ENCODE results near the gene LRP6.

Gene LRP6

DNA sequence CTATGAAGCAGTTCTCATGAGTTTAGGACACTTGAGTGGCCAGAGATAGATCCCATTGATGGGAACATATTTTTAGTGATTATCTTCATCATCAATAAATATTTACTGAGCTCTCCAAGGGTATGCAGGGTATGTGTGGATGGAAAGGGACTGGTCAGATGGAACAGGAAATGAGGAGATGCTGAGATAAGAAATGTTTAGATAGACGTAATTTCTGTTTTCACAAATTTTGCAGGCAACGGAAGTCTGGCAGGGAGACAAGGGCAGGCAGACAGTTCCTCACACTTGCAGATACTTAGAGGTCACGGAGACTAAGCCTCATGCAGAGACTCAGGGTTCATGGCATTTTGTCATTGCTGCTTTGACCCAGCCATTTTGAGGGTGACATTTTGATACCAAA lies 171.8 kb downstream of the LRP6 start:
- TF ChIP-seq, protein P1, sequence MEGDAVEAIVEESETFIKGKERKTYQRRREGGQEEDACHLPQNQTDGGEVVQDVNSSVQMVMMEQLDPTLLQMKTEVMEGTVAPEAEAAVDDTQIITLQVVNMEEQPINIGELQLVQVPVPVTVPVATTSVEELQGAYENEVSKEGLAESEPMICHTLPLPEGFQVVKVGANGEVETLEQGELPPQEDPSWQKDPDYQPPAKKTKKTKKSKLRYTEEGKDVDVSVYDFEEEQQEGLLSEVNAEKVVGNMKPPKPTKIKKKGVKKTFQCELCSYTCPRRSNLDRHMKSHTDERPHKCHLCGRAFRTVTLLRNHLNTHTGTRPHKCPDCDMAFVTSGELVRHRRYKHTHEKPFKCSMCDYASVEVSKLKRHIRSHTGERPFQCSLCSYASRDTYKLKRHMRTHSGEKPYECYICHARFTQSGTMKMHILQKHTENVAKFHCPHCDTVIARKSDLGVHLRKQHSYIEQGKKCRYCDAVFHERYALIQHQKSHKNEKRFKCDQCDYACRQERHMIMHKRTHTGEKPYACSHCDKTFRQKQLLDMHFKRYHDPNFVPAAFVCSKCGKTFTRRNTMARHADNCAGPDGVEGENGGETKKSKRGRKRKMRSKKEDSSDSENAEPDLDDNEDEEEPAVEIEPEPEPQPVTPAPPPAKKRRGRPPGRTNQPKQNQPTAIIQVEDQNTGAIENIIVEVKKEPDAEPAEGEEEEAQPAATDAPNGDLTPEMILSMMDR (conservative IDR thresholded peaks at IDR 0.05; ENCODE audit: low read length): no peak
- no peak overlapping the region for H3K4me3 ChIP-seq (ENCODE audit: low read length)
- no peak for DNase-seq (ENCODE audit: low read depth)

DNA sequence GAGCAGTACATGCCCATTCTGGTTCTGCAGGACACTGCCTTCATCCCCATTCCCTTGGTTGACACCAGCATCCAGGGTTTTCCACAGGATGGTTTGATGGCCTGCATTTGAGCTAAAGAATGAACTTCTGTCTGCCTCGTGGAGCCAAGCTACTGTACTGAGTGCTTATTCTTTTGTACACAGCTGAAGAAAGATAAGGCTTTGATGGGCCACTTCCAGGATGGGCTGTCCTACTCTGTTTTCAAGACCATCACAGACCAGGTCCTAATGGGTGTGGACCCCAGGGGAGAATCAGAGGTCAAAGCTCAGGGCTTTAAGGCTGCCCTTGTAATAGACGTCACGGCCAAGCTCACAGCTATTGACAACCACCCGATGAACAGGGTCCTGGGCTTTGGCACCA lies 172.4 kb downstream of the LRP6 start:
- DNase-seq (ENCODE audit: low read depth): no peak
- TF ChIP-seq, protein P1 (conservative IDR thresholded peaks at IDR 0.05; ENCODE audit: low read length): no peak
- H3K4me3 ChIP-seq (ENCODE audit: low read length): no peak overlapping the region

DNA sequence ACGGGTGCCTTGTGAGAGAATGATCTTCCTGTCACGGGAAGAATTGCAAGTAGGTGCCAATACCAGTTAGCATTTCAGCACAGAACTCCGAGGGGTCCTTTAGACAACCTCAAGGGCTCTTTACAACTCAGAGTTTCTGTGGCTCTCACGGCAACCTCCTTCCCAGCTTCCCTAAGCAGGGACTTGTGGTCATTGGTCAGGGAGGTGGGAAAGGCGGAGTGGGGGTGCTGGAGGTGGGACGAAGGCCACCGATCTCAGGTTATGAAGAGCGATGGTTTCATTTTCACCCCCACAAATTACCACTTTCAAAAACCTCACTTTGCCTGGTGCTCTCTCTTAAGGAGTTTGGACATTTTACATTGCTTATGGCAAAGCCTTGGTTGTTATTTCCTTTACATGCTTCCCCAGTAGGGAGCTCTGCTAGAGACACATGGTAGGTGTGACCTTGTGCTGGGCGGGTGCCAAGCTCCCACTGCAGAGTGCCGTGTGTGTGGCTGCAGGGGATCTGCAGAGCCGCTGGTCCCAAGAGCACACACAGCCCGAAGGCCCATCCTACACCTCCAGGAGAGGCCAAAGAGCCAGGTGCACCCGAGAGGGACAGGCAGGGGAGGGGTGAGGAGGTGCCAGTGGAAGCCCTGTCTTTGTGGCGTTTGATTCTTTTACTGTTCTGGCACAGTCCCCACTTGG lies 174.7 kb downstream of the LRP6 start:
- TF ChIP-seq, protein P1 (conservative IDR thresholded peaks at IDR 0.05; ENCODE audit: low read length): no peak
- no peak for DNase-seq (ENCODE audit: low read depth)
- H3K4me3 ChIP-seq (ENCODE audit: low read length): no peak overlapping the region

DNA sequence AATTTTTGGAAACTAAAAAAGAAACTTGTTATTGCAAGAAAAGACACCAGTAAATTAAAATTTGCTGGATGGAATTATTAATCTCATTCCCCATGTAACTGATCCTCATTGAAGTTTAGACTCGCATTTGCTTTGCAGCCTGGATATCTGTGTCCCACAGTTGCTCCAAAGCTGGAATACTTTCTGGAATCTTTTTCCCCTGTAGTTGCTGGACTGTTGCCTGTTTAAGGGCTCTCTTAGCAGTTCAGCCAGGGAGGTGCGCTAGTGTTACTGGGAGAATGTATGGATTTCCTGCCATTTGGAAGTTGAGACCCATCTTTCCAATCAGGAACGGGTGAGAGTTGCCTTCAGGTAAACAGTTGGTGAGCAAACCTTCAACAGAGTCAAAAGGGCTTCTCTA lies 175.8 kb downstream of the LRP6 start:
- no peak overlapping the region for H3K4me3 ChIP-seq (ENCODE audit: low read length)
- TF ChIP-seq, protein P1 (conservative IDR thresholded peaks at IDR 0.05; ENCODE audit: low read length): no peak
- DNase-seq (ENCODE audit: low read depth): no peak

DNA sequence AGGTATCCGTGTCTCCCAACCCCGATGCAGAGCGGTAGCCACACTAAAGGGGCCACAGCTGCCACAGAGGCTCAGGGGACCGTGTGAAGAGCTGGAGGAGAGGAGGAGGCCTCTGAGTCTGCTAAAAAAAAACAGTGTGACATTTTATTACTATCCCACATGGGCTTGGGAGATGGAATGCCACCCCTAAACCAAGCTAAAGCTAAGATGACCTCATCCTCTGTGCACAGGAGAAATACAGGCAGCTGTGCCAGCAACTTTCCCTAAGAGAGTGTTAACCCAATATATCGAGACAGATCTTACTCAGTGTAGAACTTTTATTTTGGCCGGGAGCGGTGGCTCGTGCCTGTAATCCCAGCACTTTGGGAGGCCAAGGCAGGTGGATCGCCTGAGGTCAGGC lies 178.1 kb downstream of the LRP6 start:
- DNase-seq (ENCODE audit: low read depth): no peak
- TF ChIP-seq, protein P1 (conservative IDR thresholded peaks at IDR 0.05; ENCODE audit: low read length): no peak
- no peak overlapping the region for H3K4me3 ChIP-seq (ENCODE audit: low read length)

DNA sequence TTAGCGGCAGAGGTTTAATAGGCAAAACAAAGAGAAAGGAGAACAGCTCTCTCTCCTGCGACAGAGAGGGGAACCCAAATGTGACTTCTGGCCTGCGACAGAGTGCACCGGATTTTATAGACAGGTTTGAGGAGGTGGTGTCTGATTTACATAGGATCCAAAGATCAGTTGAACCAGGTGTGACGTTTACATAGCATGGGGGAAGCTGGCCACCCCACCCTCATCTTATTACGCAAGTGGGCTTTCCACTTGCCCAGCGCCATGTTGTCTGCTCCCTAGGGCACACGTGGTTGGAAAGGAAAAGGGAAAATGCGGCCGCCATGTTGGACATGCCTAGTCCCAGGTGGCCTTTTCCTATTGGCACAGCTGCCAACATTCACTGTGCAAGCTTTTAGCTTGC lies 178.7 kb downstream of the LRP6 start:
- TF ChIP-seq, protein P1 (conservative IDR thresholded peaks at IDR 0.05; ENCODE audit: low read length): no peak
- no peak for DNase-seq (ENCODE audit: low read depth)
- H3K4me3 ChIP-seq (ENCODE audit: low read length): no peak overlapping the region

DNA sequence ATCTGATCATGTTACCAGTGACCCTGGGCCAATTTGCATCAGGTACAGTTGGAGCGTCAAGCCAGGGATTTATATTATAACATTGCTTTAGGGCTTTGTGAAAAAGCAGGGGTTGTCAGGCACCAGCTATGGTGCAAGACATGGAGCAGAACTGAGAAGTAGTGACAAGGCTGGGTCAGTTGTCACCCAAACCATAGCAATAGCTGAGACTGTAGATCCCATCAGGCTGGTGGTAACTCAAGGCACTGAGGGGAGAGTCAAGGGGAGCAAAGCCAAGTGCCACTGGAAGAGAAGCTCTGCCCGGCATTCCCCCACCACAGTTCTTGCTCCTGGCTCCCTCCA lies 179.2 kb downstream of the LRP6 start:
- H3K4me3 ChIP-seq (ENCODE audit: low read length): no peak overlapping the region
- TF ChIP-seq, protein P1 (conservative IDR thresholded peaks at IDR 0.05; ENCODE audit: low read length): no peak
- DNase-seq (ENCODE audit: low read depth): no peak
